A673 (cell line): ENCODE measurements around the gene SLC20A1. TPM values are rescaled to one million over a fixed set of nuclear protein-coding genes. Genes with fewer than 3 reads are reported as not detected.

Experiments used
- BruUV-seq: library from RNA; stranded (reverse); fragments of 400-500 nt; replicated peaks from 2 replicates; lab custom pipeline; 2021; lab: Mats Ljungman, UMichigan
- CTCF ChIA-PET: fragments of 300-600 bp; sonication (Branson Sonifier 250); formaldehyde crosslinking; loops from one replicate; lab custom pipeline; 2022; ENCODE audit warnings: antibody characterized with exemption; lab: Charles Lee
- POLR2A ChIA-PET: fragments of 300-600 bp; sonication (Branson Sonifier 250); formaldehyde crosslinking; loops from one replicate; lab custom pipeline; 2022; ENCODE audit warnings: antibody characterized with exemption; ENCODE audit not compliant: low non-redundant PET; lab: Charles Lee
- DNase-seq: peaks from one replicate; pipeline ENCODE4 v3.0.0-alpha.2; 2015; ENCODE audit warnings: low spot score
- H3K27ac ChIP-seq: fragments of 200-600 bp; sonication (generic); 2 replicates; pipeline ENCODE4 v1.5.1; 2016; ENCODE audit warnings: mixed run types, low read depth, mild to moderate bottlenecking, mixed read lengths, antibody characterized with exemption, low read length; ENCODE audit not compliant: poor library complexity, severe bottlenecking
- H3K27me3 ChIP-seq: fragments of 200-600 bp; sonication (generic); replicated peaks from 2 replicates; pipeline ENCODE4 v1.6.1; 2017; ENCODE audit warnings: mixed run types, low read depth, mild to moderate bottlenecking, mixed read lengths, antibody characterized with exemption, low read length; ENCODE audit not compliant: insufficient read depth, poor library complexity
- H3K36me3 ChIP-seq: fragments of 200-600 bp; sonication (generic); 2 replicates; pipeline ENCODE4 v1.6.1; 2016; ENCODE audit warnings: mixed run types, mild to moderate bottlenecking, mixed read lengths, antibody characterized with exemption, low read length; ENCODE audit not compliant: insufficient read depth, poor library complexity, severe bottlenecking
- H3K4me1 ChIP-seq: fragments of 200-600 bp; sonication (generic); 2 replicates; pipeline ENCODE4 v1.6.1; 2017; ENCODE audit warnings: mixed run types, mild to moderate bottlenecking, mixed read lengths, antibody characterized with exemption, low read length; ENCODE audit not compliant: insufficient read depth, poor library complexity, severe bottlenecking
- H3K4me3 ChIP-seq: fragments of 200-600 bp; sonication (generic); 2 replicates; pipeline ENCODE4 v1.5.1; 2016; ENCODE audit warnings: low read depth, mixed run types, mild to moderate bottlenecking, mixed read lengths, low read length; ENCODE audit not compliant: poor library complexity, severe bottlenecking
- H3K9me3 ChIP-seq: fragments of 200-600 bp; sonication (generic); 2 replicates; pipeline ENCODE4 v1.6.1; 2016; ENCODE audit warnings: mixed run types, low read depth, mild to moderate bottlenecking, mixed read lengths, antibody characterized with exemption, low read length; ENCODE audit not compliant: poor library complexity, severe bottlenecking
- CTCF ChIP-seq: fragments of 300-800, 200-600 bp; sonication (generic); conservative IDR thresholded peaks from 2 replicates; pipeline ENCODE4 v1.5.1; 2017; ENCODE audit warnings: low read depth, mild to moderate bottlenecking, antibody characterized with exemption, low read length, moderate library complexity, mixed read lengths
- EZH2 ChIP-seq: fragments of 200-600 bp; sonication (generic); IDR thresholded peaks from 2 replicates; pipeline ENCODE4 v1.6.1; 2017; ENCODE audit warnings: borderline replicate concordance, low read depth, mild to moderate bottlenecking, mixed read lengths, antibody characterized with exemption, low read length; ENCODE audit not compliant: poor library complexity, severe bottlenecking
- intact Hi-C: fragments of 100-400 bp; cut with micrococcal nuclease; formaldehyde crosslinking; loops from one replicate; pipeline ENCODE4 v1.10.0; 2022; ENCODE audit not compliant: unreplicated experiment
- total RNA-seq: library from RNA; stranded (reverse); gene quantifications from 2 replicates; pipeline ENCODE4 v1.2.3, GENCODE V29; 2021

SLC20A1 gene
- total RNA-seq, 1 experiment from 2014 or later: 148 TPM

GRCh38 chr2:112701052-112701451 lies 55.3 kb downstream of the SLC20A1 start:
- no peak for DNase-seq
- Histone ChIP-seq H3K9me3 (no peaks in the 10 kb centered on the region), H3K36me3 (no peaks in the 10 kb centered on the region), H3K4me3 (no peak overlapping the region), H3K27ac (no peak overlapping the region), H3K27me3 (no peaks in the 10 kb centered on the region), H3K4me1 (no peaks in the 10 kb centered on the region)
- CTCF ChIA-PET: interaction anchor here (0.6 kb wide), 1 partner anchor 66 kb away, joined by 3 read pairs; no protein-coding TSS in a partner anchor
- intact Hi-C loops: no loop called here
- TF ChIP-seq CTCF: no peak
- no peak for TF ChIP-seq EZH2
- POLR2A ChIA-PET: no interaction called here
- BruUV-seq: no TSS peak

GRCh38 chr2:112703684-112704083 lies 57.9 kb downstream of the SLC20A1 start:
- H3K36me3 ChIP-seq: no peaks in the 10 kb centered on the region
- no peak for DNase-seq
- ChIA-PET POLR2A (no interaction called here), CTCF (no interaction called here)
- no peaks in the 10 kb centered on the region for H3K4me1 ChIP-seq
- H3K27ac ChIP-seq: no peak overlapping the region
- no peaks in the 10 kb centered on the region for H3K27me3 ChIP-seq
- no peaks in the 10 kb centered on the region for H3K9me3 ChIP-seq
- TF ChIP-seq EZH2 (no peak), CTCF (no peak)
- intact Hi-C loops: no loop called here
- BruUV-seq: no TSS peak
- H3K4me3 ChIP-seq: no peak overlapping the region

- TF ChIP-seq CTCF (no peak), EZH2 (no peak)
- no peak overlapping the region for H3K4me3 ChIP-seq
- H3K27me3 ChIP-seq: no peaks in the 10 kb centered on the region
- BruUV-seq: no TSS peak
- H3K27ac ChIP-seq: no peak overlapping the region
- H3K36me3 ChIP-seq: no peaks in the 10 kb centered on the region
- intact Hi-C loops: no loop called here
- DNase-seq: no peak
- POLR2A ChIA-PET: no interaction called here
- CTCF ChIA-PET: no interaction called here
- H3K4me1 ChIP-seq: no peaks in the 10 kb centered on the region
- no peaks in the 10 kb centered on the region for H3K9me3 ChIP-seq
Observed at GRCh38 chr2:112705575-112705974, 59.8 kb downstream of the SLC20A1 start.
